Adipose tissue (tissue), 3 donors: Measurements from ENCODE around the gene SPEM3. TPM values are rescaled to one million over a fixed set of nuclear protein-coding genes. Genes with fewer than 3 reads are reported as not detected.

Experiments used
- H3K27ac ChIP-seq: one replicate; pipeline ENCODE4 v1.5.1; 2013; ENCODE audit warnings: low read depth, low read length
- WGBS, 3 donors: extraction: QIAGEN DNeasy Blood & Tissue Kit; methylation state at CpG; one replicate each; pipeline ENCODE4 v1.1.7; 2013; 5-methylcytosine and 5-hydroxymethylcytosine counted together
- polyA plus RNA-seq, 3 donors: library from polyadenylated mRNA; stranded (reverse); fragments of 200-250 nt; gene quantifications; one replicate each; pipeline ENCODE4 v1.2.3, GENCODE V29; 2013
- donor health status: healthy with polysubstance abuse.
- donor health status: Bipolar disorder and iron deficiency.
- donor health status: healthy.

The SPEM3 gene
- polyA plus RNA-seq, 3 donors, result not detected

DNA sequence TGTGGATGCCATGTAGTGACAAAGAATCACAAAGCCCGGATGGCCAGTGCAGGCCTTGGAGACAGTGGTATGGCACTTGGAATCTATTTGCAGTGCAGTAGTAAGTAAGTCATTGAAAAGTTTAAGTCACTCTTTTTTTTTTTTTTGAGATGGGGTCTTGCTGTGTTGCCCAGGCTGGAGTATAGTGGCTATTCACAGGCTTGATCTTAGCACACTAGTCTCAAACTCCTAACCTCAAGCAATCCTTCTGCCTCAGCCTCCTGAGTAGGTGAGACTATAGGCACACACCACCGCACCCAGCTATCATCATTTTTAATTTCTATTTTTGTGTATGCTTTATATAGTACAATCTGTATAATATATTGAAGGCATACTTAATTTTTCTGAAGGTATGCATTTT lies 30.0 kb upstream of the SPEM3 start:
- H3K27ac ChIP-seq, result no peak overlapping the region
- WGBS, 3 donors, result 79 to 90% (median 83%) methylated on average over 2 of the region's 2 CpGs

DNA sequence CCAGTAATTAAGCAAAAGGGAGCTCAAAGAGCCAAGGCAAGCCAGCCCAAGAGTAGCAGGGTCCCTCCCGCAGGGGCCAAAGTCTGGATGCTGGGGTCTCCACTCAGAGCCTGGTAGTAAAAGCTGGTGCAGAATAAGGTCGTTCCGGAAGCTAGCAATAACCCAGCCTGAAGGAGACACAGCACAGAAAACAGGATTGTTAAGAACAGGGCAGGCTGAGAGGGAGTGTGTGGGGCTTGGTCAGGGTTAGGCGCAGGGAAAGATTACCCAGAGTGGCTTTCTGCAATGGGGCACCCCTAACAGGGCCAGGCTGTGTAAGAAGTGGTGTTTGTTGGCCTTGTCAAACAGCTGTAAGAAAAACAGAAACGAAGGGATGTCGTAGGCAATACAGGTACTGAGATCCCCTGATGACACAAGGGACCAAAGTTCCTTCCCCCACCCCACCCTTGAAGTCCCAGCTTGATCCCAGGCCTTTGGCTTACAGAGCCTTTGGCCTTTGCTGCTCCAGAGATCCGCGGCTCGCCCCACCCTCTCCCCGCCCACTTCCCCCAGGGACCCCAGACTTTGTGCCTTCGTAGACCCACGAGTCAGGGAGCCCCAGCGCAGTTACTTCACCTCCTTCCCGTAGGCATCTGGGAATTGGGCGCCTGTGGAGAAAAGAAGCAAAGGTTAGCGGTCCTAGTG lies 25.5 kb upstream of the SPEM3 start:
- WGBS, 3 donors, result 10 to 14% (median 13%) methylated on average over 16 of the region's 16 CpGs
- H3K27ac ChIP-seq, result peak overlapping the region; percentile 32

DNA sequence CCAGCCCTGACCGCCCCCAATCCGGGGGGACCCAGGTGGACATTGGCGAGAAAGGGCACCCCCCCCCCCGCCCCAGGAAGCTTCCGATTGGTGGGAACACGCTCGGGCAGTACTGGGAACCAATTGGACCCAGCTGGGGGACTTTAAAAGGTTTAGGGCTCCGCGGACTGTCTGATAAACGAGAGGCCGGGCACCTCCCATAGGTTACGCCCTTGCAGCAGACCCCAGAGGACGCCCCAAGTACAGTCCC lies 25.0 kb upstream of the SPEM3 start:
- H3K27ac ChIP-seq, result peak overlapping the region; percentile 32
- 0% methylated on average over 10 to 13 of the region's 13 CpGs for WGBS, 3 donors

DNA sequence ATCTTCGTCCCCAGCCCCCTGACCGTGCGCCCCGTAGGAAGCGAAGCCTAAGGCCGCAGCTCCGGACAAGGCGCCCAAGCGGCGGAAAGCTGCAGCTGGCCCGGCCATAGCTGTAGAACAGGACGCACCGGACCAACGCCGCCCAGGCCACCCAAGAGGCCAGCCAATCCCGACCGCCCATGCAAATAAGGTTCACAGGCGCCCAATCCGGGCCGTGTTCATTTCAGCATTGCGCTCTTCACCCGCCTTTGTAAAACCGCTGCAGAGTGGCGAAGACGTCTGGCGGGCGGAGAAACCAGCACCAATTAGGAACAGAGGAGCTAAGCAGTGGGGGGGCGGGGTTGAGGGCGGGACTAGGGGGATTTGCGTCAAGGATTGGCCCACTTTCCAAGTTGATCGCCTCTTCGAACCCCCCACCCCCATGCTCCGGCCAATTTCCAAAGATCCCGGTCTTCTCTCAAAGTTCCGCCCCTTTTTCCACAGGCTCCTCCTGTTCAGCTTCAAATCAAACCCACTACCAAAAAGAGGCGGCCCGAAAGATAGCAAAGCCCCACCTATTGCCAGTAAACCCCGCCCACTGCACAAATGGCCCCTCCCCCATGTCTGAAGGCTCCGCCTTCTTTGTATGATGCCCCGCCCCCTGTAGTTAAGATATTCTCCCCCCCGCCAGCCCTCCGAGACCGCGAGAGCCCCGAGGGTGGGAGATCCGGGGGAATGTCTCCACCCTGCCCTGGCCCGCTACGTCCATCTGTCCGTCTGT lies 24.5 kb upstream of the SPEM3 start, which contains the start of gene TMEM256:
TSS of gene TMEM256 (minus strand) at position 121 of the 760 bp plus-strand sequence. CDS start at position 108, 13 bp downstream.
- H3K27ac ChIP-seq, result peak within 1 kb of the TSS; percentile 32
- WGBS, 3 donors, result 0 to 1% (median 0%) methylated on average over 48 to 49 of the region's 49 CpGs

DNA sequence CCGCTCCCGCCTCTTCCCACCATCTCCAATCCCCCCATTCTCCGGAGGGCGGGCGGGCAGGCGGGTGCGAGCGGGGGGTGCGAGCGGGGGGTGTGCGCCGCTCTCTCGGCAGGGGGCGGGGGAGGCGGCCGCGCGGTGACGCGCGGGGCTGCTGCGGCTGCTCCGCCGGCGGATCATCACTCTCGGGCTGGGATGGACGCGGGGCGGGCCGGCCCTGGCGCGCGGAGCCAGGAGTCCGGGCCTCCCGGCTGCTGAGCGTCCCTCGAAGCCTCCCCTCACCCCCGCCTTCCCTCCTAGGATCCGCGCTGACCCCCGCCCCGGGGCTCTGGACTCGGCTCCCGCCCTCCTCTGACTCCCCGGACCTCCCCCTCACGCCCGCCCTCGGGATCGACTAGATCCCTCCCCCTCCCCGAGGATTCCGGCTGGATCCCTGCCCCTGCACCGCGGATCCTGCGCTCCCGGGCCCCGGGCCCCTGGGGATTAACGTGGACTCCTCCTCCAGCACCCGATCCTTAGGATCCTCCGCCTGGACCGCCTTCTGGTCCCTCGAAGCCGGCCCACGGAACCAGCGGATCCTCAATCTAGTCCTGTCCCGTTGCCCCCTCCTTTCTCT lies 23.8 kb upstream of the SPEM3 start:
- WGBS, 3 donors, result 1 to 2% (median 1%) methylated on average over 41 to 63 of the region's 65 CpGs

DNA sequence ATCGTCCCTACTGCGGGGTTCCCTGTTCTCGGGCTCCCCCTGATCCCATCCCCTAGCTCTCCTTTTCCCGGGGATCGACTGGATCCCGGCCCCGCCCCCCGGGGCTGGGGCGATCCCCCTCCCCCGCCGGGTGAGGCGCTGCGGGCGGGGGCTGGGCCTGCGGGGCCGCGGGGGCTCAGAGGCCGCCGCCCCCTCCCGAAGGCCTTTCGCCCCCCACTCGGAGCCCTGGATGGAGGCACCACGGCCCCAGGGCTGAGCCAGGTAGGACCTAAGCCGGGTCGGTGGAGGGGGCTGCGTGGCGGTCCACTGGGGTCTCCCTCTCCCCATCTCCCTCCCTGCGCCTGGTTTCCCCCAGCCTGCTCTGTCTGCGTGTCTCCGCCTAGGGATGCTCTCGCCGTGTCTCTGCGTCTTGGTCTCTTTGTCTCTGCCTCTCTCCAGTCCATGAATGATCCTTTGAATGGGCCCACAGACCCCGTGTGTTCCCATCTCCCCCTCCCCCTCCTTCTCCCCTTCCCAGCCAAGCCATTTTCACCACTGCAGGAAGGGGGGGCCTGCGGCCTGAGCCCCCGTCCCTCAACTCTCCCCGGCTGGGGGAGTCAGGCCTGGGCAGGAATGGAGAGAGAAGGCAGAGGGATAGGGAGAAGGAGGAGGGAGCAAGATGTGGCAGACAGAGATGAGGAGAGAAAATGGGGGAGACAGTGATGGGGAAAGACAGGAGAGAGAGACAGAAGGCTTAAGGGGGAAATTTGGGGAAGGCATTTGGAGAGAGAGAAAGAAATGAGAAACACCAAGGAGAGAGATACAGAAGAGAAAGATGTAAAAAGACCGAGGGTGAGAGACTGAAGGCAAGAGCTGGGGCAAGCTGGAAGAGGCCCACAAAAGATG lies 23.1 kb upstream of the SPEM3 start:
- H3K27ac ChIP-seq, result peak overlapping the region; percentile 51
- 12 to 19% (median 17%) methylated on average over 27 to 37 of the region's 38 CpGs for WGBS, 3 donors

More for the DNA sequence above, 23.8 kb upstream of the SPEM3 start:
- H3K27ac ChIP-seq, result no peak overlapping the region

DNA sequence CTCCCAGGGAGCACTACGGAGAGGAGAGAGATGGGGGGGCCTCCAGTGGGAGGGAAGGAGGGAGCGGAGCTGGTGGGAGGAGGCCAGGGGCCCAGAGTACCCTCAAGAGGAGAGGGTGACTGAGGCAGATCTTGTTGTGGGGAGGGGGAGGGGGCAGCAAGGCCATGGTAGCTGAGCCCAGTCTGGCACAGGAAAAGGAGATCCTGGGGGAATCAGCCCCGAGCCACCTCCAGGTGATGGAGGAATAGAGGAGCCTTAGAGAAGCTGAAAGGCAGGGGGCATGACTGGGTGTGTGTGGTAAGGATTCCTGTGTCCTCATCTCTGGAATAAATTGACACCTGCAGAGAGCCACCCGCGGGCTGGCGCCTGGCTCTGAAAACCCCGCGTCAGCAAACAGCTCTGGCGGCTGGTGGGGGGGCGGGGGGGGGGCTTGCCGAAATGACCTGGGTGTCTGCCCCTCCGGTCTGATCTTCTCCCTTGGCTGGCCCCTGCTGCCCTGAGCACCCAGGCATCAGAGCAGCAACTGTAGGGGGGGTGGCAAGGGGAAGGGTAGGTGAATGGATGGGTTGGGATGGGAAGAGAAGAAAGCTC lies 22.3 kb upstream of the SPEM3 start:
- WGBS, 3 donors, result 50 to 80% (median 61%) methylated on average over 8 to 12 of the region's 12 CpGs
- H3K27ac ChIP-seq, result no peak overlapping the region

DNA sequence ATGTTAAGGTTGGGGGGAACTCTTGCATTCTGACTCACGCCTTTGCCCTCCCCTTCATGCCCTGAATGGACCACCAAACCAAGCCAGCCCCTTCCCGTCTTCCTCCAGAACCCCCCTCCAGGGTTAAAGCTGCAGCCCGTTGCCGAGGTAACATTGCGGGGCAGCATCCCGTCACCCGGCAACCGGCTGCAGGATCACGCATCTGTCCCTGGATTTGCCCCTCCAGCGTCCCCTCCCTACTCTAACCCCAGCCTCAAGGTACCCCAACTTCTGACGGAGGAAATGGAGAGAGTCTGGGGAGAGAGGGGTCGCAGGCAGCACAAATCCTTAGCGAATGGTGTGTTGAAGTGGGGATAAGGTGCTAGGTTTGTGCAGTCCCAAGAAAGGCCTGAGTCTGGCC lies 21.6 kb upstream of the SPEM3 start:
- H3K27ac ChIP-seq, result no peak overlapping the region
- WGBS, 3 donors, result 85 to 90% (median 88%) methylated on average over 13 of the region's 13 CpGs

DNA sequence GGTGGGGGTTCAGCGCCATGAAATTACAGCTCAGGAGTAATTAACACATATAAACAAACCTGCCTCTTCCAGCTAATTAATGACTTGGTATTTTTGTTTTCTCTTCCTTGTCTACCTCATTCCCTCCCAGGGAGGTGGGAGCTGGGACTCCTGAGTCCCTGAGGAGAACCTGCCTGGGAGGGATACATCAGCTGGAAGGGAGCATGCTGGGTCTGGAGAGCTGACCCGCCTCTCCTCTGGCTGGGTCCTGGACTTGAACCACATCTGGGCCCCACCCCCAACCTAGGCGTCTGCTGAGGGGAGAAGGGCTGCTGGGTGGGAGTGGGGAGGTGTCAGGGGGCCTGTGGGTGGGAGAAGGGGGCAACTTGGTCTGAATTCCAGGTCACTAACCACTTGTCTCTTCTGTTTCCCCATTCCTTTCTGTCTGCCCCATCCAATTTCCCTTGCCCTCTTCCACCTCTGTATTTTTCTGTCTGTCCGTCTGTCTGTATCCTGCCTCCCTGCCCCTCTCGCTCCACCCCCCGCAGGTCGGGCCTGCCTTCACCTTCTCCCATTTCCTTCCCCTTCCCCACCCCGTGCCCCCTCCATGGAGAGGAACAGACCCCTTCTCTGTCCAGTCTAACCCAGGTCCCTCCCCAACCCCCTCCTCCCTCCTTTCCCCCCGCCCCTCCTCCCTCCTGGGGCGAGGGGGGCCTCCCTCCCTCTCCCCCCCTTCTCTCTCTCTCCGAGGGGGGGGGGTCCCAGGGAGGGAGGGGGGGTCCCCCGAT lies 21.0 kb upstream of the SPEM3 start, which contains the start of gene NLGN2:
TSS of gene NLGN2 (plus strand) at position 361 of the 767 bp plus-strand sequence. CDS start 411 bp downstream, outside the sequence.
- H3K27ac ChIP-seq, result no peak within 1 kb of the TSS
- WGBS, 3 donors, result 46 to 55% (median 54%) methylated on average over 9 to 11 of the region's 12 CpGs

DNA sequence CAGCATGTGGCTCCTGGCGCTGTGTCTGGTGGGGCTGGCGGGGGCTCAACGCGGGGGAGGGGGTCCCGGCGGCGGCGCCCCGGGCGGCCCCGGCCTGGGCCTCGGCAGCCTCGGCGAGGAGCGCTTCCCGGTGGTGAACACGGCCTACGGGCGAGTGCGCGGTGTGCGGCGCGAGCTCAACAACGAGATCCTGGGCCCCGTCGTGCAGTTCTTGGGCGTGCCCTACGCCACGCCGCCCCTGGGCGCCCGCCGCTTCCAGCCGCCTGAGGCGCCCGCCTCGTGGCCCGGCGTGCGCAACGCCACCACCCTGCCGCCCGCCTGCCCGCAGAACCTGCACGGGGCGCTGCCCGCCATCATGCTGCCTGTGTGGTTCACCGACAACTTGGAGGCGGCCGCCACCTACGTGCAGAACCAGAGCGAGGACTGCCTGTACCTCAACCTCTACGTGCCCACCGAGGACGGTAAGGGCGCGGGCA lies 20.4 kb upstream of the SPEM3 start:
- WGBS, 3 donors, result 63 to 71% (median 69%) methylated on average over 33 to 58 of the region's 58 CpGs
- no peak overlapping the region for H3K27ac ChIP-seq

DNA sequence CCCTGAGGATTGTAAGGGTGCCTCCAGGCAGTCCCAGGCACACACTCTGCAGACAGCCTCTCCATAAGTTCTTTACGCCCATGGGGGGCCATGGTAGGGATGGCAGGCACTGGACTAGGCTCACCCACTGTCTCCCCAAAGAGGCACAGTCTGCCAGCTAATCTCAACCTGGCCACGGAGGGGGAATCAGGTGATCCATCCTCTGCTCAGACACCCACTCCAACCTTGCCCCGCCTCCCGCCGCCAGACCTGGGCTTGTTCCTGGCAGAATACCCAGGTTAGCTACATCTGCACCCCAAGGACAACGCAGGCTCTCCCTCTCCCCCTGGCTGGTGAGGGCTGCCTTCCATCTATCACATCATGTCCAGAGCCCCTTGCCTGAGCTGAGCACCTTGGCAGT lies 19.8 kb upstream of the SPEM3 start:
- WGBS, 3 donors, result 68 to 88% (median 86%) methylated on average over 6 of the region's 6 CpGs
- no peak overlapping the region for H3K27ac ChIP-seq

DNA sequence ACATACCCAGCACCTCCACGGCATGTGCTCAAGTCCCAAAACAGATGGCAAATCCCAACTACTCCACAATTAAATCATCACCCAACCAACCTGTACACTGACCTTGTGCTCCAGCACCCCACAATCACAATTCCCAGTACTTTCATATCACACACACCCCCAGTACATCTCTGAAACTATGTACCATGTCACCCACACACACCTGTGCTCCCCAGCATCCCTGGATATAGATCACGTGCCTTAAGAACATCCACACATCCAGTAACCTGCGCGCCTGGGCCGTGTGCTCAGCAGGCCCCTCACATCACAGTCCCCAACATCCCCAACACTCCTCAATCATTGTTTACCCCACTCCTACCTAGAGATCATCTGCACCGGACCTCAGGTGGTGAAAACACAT lies 18.9 kb upstream of the SPEM3 start:
- H3K27ac ChIP-seq, result no peak overlapping the region
- 90 to 94% (median 93%) methylated on average over 6 of the region's 6 CpGs for WGBS, 3 donors

DNA sequence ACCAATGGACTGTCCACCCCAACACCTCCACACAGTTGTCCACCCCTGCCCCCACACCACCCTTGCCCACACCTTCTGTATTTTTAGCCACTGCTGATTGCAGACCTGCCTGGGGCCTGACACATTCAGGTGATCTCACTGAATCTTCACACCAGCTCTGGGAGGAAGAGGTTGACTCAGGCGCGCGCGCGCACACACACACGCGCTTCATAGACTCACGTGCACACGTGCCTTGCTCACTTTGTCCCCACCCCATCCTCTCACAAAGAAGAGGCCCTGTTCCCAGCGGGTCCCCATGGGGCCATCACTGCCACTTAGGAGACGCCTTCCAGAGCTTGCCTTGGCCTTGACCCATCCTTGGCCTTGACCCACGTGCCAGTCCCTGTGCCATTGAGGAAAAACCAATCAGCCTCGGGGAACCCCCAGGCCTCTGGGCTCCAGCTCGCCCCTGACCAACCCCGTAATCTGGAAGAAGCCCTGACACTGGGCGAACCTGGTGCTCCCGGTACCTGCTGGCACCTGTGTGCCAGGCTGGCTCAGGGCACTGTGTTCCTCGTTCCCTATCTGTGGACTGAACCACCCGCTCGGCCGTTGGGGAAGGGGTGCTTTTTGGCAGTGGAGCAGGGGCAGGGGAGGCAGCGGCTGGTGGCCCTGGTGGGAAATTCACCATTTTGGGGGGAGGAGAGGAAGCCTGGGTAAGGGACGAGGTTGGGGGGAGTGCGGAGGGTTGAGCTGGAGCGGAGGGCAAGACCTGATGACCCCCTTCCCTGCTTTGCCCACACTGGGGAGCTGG lies 17.8 kb upstream of the SPEM3 start:
- WGBS, 3 donors, result 87 to 91% (median 91%) methylated on average over 23 to 25 of the region's 25 CpGs
- H3K27ac ChIP-seq, result no peak overlapping the region

DNA sequence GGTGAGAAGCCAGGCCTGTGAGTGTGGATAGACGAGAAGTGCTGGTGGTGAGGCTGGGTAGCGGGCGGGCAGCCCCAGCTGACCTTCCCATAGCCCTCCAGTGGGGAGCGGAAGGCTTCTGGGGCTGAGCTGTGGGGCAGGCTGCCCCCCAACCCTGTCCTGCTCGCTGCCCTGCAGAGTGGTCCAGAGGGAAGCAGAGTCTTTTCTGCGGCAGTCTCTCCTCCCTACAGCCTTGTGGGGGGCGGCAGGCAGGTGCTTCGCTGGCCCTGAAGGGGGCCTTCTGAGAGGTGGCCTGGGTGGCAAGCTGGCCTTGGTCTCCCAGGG lies 17.3 kb upstream of the SPEM3 start:
- 83 to 97% (median 92%) methylated on average over 8 of the region's 8 CpGs for WGBS, 3 donors
- H3K27ac ChIP-seq, result no peak overlapping the region

DNA sequence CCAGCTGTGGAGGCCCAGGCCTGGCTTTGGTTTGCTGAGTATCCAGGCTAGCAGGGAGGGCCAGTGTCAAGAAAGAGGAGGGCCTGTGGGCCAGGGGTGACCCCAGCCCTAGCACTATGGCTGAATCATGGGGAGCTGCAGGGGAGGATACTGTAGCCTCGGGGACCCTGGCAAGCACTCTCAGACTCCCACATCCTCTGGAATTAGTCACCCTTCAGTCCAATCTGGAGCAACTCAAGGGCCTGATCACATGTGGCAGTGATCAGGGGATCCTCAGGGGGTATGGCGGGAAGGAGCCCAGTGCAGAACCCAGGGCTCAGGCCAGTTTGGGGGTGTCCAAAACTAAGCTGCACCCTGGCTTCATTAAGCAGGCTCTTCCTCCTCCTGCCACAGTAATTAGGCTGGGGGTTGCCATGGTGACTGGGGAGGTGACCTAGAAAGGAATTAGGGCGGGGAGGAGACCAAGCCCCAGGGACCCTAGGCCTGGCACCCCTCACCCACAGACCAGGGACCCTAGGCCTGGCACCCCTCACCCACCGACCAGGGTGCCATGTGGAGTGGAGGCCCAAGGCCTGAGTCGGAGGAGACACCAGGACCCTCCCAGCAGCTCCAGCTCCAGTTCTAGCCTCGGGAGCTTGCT lies 15.2 kb upstream of the SPEM3 start:
- 62 to 81% (median 71%) methylated on average over 6 of the region's 6 CpGs for WGBS, 3 donors
- H3K27ac ChIP-seq, result no peak overlapping the region

DNA sequence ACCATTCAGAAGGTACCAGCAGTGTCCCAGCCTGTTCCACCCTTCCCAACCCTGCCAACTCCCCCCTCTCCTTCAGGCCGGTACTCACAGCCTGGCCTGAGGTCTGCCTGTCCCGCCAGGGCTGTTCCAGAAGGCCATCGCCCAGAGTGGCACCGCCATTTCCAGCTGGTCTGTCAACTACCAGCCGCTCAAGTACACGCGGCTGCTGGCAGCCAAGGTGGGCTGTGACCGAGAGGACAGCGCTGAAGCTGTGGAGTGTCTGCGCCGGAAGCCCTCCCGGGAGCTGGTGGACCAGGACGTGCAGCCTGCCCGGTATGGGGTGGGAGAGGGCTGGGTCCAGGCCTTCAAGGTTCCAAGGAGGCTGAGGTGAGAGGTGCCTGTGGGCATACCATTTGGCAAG lies 13.8 kb upstream of the SPEM3 start:
- WGBS, 3 donors, result 79 to 88% (median 87%) methylated on average over 14 of the region's 14 CpGs
- no peak overlapping the region for H3K27ac ChIP-seq
